Liver (tissue), 1 donor: ENCODE data around the gene TFF2.

Experiments
- FOXA1 ChIP-seq: IDR thresholded peaks from 2 replicates; pipeline ENCODE4 v1.6.1; 2016; ENCODE audit warnings: antibody characterized with exemption
- YY1 ChIP-seq: IDR thresholded peaks from 2 replicates; pipeline ENCODE4 v1.6.1; 2016; ENCODE audit warnings: antibody characterized with exemption, mild to moderate bottlenecking

DNA sequence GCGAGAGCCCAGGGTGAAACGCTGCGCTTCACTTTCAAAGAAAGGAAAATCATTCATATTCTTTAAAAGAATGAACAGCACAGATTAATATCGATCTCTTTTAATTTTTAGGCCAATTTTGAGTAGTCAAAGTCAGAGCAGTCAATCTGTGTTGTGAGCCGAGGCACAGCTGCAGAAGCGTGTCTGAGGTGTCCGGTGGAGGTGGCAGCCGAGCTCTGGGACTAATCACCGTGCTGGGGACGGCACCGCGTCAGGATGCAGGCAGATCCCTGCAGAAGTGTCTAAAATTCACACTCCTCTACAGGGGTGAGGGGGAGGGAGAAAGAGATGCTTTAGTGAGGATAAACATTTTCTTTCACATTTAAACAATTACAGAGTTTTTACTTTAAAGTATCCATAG lies 11.4 kb upstream of the TFF2 start:
- no peak for TF ChIP-seq YY1
- TF ChIP-seq FOXA1, result no peak
